ENCODE data around the gene PCMTD2. TPM values are rescaled to one million over a fixed set of nuclear protein-coding genes. Genes with fewer than 3 reads are reported as not detected.

PCMTD2 gene
- total and polyA plus RNA-seq, 2 of the 13 experiments (the other 11 are each of a cell fraction or from before 2014, with no cell fraction given) = 47.0 to 76.9 TPM

- H3K9me3 ChIP-seq (ENCODE audit: low read length) = no peaks in the 10 kb centered on the region
- 23% methylated on average over 4 of the region's 4 CpGs for WGBS (ENCODE audit: low lambda C conversion rate)
- H3K9ac ChIP-seq (ENCODE audit: insufficient read depth, low read depth, low read length) = peak overlapping the region; percentile 32; the same call in 1 of the 2 replicates
- H3K4me3 ChIP-seq (replicated peaks in 1 of 3; ENCODE audit: insufficient read depth in 1 of 3, low read depth in 2 of 3, low read length in 3 of 3) = peak overlapping the region in 1 of 3 experiments; percentile 44; a peak in 2 of 6 replicates
- peaks cover 93% of the 10 kb centered on the region for H3K4me1 ChIP-seq (ENCODE audit: insufficient read depth, low read length)
- no peak overlapping the region for H2AFZ ChIP-seq (ENCODE audit: low read length)
- H3K79me2 ChIP-seq (ENCODE audit: insufficient read depth, low read length) = no peaks in the 10 kb centered on the region
- BruUV-seq (replicated peaks) = no TSS peak
- intact Hi-C loops (cut with micrococcal nuclease; ENCODE audit: unreplicated experiment) (no loop called here), in situ Hi-C loops (cut with HindIII; ENCODE audit: extremely low pct_ligation_motif_present, low pct_unique_long_range_greater_than_20kb) (no loop called here)
- peak overlapping the region; percentile 70 for H3K27ac ChIP-seq (ENCODE audit: extremely low read length, insufficient read depth, low read length)
- ATAC-seq (peak; percentile 74), FAIRE-seq (peak; percentile 100), DNase-seq (ENCODE audit: low spot score) (peak; percentile 94)
- peak overlapping the region; percentile 65 for H3K4me2 ChIP-seq (ENCODE audit: low read depth, low read length)
- H3K27me3 ChIP-seq (ENCODE audit: control insufficient read depth in 1 of 2, insufficient read depth in 2 of 2, low read length in 2 of 2) = peaks cover 8 to 25% of the 10 kb centered on the region in 2 experiments; a peak in 4 of 5 replicates
- CTCF ChIA-PET (ENCODE audit: low intra/inter-chr PET ratio, low total read pairs) = interaction anchor here (1.2 kb wide), 1 partner anchor 43 kb away, joined by 9 read pairs; no protein-coding TSS in a partner anchor
- POLR2A ChIA-PET = interaction anchor here (0.6 to 9.6 kb wide), 7 partner anchors 9 to 54 kb away, joined by 3 to 157 read pairs (median 6); partner anchors contain the start of gene PCMTD2
- H3K36me3 ChIP-seq (replicated peaks in 1 of 2; ENCODE audit: control insufficient read depth in 1 of 2, insufficient read depth in 2 of 2, low read length in 2 of 2) = no peaks in the 10 kb centered on the region
- no peaks in the 10 kb centered on the region for H4K20me1 ChIP-seq (ENCODE audit: insufficient read depth, low read length)
- TF ChIP-seq ZNF124 (CRISPR knock-in tag; IDR thresholded peaks at IDR 0.05) (peak; percentile 82; the same call in 1 of the 2 replicates), CENPX (CRISPR knock-in tag; IDR thresholded peaks at IDR 0.05) (no peak), MTERF4 (CRISPR knock-in tag; IDR thresholded peaks at IDR 0.05) (0 out of 2 replicates have a peak, but pooled peaks have one; percentile 35), LCORL (IDR thresholded peaks at IDR 0.05) (peak; percentile 74; the same call in 1 of the 2 replicates), LCORL (CRISPR knock-in tag; IDR thresholded peaks at IDR 0.05) (peak; percentile 99), CCAR2 (optimal IDR thresholded peaks at IDR 0.05; ENCODE audit: low read depth, low read length) (no peak), KAT7 (CRISPR knock-in tag; IDR thresholded peaks at IDR 0.05; ENCODE audit: borderline replicate concordance) (no peak), NFRKB (IDR thresholded peaks at IDR 0.05) (no peak), HOXD1 (CRISPR knock-in tag; IDR thresholded peaks at IDR 0.05) (peak; percentile 99)
- TF ChIP-seq, protein P1, sequence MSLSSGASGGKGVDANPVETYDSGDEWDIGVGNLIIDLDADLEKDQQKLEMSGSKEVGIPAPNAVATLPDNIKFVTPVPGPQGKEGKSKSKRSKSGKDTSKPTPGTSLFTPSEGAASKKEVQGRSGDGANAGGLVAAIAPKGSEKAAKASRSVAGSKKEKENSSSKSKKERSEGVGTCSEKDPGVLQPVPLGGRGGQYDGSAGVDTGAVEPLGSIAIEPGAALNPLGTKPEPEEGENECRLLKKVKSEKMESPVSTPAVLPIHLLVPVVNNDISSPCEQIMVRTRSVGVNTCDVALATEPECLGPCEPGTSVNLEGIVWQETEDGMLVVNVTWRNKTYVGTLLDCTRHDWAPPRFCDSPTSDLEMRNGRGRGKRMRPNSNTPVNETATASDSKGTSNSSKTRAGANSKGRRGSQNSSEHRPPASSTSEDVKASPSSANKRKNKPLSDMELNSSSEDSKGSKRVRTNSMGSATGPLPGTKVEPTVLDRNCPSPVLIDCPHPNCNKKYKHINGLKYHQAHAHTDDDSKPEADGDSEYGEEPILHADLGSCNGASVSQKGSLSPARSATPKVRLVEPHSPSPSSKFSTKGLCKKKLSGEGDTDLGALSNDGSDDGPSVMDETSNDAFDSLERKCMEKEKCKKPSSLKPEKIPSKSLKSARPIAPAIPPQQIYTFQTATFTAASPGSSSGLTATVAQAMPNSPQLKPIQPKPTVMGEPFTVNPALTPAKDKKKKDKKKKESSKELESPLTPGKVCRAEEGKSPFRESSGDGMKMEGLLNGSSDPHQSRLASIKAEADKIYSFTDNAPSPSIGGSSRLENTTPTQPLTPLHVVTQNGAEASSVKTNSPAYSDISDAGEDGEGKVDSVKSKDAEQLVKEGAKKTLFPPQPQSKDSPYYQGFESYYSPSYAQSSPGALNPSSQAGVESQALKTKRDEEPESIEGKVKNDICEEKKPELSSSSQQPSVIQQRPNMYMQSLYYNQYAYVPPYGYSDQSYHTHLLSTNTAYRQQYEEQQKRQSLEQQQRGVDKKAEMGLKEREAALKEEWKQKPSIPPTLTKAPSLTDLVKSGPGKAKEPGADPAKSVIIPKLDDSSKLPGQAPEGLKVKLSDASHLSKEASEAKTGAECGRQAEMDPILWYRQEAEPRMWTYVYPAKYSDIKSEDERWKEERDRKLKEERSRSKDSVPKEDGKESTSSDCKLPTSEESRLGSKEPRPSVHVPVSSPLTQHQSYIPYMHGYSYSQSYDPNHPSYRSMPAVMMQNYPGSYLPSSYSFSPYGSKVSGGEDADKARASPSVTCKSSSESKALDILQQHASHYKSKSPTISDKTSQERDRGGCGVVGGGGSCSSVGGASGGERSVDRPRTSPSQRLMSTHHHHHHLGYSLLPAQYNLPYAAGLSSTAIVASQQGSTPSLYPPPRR (CRISPR knock-in tag; IDR thresholded peaks at IDR 0.05; ENCODE audit: borderline replicate concordance) = peak; percentile 93
These were observed 12.6 kb upstream of the PCMTD2 start for GRCh38 chr20:64242797-64243475.
